NCI-H1417 (cell line): ENCODE data around the gene DGKG.
A peak's percentile ranks its signal among the peaks of the same experiment; 100 is the strongest.

Experiments used
- DNase-seq, 3 experiments: peaks; one replicate each; lab custom pipeline; 2025; lab: John Stamatoyannopoulos, UW

The DGKG gene

DNA sequence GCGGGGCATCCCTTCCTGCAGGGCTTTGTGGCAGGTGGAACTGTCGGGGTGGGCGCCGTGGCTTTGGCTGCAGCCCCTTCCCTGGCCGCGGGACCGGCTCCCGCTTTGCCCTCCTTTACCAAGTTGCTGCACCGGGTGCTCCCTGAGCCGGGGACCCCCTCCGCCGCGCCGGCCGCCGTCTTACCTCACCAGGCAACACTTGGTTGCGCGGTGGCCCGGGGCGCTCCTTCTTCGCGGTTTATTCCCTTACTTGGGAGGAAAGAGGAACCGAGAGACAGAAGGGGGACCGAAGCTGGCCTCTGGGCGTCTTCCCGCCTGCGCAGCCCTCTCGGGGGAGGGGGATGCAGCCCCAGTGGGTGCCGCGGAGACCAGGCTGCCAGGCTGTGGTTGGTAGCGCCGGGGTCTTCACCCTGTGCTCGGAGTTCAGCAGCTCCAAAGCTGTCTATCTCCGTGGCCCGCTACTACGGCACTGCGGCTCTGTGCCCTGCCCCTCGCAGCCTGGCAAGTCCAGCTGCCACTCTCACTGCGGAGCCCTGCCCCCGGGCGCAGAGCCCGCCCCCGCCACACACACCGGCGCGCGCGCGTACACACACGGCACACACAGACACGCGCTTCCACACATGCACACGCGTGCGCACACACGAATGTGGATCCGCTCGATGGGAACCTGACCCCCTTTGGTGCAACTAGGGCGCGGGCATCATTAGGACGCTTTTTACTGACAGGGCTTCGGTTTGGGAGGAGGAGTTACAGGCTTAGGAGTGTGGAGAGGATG is at the start of gene DGKG:
DGKG (minus strand) TSS at position 473 of the 775 bp plus-strand sequence. CDS start 41,775 bp downstream, outside the sequence.
- DNase-seq = peak; percentile 49 to 87 (median 86)

- no peak for DNase-seq
Observed at GRCh38 chr3:186411089-186411488, 49.1 kb upstream of the DGKG start.

GRCh38 chr3:186406669-186407635 is 44.9 kb upstream of the DGKG start:
- DNase-seq = no peak

- no peak for DNase-seq
Observed at GRCh38 chr3:186401556-186401955, 39.5 kb upstream of the DGKG start.

DNA sequence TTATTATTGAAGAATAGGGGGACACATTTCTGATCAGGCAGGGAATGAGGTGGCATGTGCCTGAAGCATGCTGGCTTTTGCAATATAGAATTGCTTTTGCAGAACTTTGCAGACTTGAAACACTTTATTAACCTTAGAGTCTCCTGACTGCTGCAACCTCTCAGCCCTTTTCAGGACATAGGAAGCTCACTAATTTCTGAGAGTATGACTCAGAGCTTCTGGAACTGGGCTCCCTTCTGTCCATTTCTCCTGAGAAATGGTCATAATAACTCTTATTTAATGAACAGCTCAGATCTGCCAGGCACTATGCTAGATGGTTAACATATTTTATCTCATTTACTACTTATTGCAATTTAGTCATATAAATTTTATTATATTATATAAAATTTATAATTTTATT is 38.6 kb upstream of the DGKG start:
- no peak for DNase-seq

- no peak for DNase-seq
Observed at GRCh38 chr3:186400026-186400425, 38.0 kb upstream of the DGKG start.

DNA sequence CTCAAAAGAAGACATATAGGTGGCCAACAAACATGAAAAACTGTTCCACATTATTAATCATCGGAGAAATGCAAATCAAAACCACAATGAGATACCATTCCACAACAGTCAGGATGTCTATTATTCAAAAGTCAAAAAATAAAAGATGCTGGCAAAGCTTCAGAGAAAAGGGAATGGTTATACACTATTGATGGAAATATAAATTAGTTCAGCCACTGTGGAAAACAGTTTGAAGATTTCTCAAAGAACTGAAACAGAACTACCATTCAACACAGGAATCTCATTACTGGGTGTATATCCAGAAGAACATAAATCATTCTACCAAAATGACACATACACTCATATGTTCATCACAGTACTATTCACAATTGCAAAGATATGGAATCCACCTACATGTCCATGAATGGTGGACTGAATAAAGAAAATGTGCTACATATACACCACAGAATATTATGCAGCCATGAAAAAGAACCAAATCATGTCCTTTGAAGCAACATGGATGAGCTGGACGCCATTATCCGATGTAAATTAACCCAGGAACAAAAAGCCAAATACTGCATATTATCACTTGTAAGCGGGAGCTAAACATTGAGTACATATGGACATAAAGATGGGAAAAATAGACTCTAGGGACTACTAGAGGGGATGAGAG is 32.7 kb upstream of the DGKG start:
- DNase-seq = no peak

- no peak for DNase-seq
Observed at GRCh38 chr3:186386883-186387560, 25.0 kb upstream of the DGKG start.

GRCh38 chr3:186385856-186386602 is 24.0 kb upstream of the DGKG start:
- DNase-seq = no peak

DNA sequence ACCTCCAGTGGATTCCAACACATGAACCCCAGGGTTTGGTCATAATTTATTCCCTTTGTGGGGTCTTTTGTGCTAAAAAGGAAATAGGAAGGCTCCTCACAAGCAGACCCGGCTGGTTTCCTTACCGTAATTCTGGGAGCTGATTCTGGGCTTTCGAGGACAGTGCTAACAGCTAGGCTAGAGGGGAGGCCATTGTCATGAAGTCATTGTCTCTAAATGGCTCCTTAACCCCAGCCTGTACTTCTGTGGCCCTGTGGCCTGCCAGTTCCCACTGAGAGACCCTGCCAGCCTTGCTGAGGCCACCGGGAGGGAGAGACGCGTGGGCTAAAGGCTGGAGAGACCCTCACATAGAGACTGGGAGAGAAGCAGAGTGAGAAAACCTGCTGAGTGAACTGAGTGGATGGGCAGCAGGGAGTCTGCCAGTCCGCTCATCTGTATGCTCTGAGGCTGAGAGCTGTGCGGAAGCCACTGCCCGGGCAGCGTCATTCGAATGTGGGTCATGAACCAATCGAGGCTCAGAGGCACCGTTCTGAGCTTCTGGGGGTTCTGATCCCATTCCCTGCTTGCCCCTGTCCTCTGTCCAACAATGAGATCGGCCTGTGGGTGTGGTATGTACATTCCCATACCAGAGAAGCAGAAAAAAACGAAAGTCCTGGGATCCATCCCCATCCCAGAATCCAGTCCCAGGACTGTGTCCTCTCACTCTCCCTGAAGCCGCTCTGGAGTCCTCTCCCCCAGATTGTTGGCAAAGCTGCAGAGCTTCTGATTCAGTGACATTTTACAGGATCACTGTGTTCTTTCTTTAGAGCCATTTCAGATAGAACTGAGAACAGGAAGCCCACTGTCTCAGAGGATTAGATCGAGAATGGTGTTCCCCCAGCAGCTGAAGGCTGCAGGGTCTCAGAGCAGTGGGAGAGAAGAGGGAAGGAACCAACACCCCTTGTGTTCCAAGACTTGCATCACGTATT is 21.3 kb upstream of the DGKG start:
- DNase-seq = no peak

DNA sequence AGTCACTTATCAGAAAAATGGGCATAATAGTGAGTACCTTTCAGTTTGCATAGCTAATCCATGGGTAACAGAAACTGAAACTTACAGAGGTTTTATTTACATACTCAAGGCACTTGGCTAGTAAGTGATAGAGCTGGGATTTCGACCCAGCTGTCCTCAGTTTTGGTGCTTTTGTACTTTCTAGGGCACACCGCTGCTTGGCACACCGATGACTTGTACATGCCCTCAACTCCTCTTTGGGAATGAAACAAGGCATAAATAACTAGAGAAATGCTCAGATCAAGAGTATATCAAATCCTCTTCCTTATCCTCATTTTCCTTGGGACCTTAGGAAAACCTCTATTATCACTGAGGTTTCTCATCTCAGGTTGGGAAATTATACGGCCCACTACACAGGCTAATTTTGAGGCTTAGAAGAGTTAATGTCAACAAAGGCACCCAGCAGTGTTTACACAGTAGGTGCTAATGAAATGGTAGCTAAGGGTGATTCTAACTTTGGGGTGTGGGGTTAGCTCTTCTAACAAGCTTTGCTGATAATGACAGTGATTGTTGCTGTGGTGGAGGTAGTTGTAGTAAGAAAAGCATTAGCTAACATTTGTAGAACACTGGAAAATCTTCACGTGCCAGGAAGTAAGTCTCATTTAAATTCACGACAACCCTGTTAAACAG is 20.3 kb upstream of the DGKG start:
- DNase-seq = peak in 2 of 3 experiments; percentile 67 to 85

- peak in 1 of 3 experiments; percentile 56 for DNase-seq
Observed at GRCh38 chr3:186381424-186382216, 19.6 kb upstream of the DGKG start.

GRCh38 chr3:186380622-186381380 is 18.8 kb upstream of the DGKG start:
- no peak for DNase-seq

DNA sequence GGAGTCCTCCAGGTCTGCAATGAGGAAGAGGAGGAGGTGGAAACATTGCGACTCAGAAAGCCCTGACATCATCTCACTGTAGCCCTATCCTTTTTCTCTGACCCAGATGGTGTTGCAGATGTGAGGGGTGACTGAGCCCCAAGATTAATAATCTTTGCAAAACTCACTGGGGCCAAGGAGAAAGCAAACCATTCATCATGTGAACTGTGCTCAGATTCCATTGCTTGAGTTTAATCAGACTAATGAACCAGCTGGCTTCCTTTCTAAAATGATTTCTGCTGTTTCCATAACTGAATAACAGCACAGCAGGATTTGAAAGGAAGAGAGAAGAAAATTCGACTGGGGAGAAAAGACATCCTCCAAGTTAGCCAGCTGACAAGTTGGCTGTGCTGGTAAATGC is 13.4 kb upstream of the DGKG start:
- DNase-seq = no peak

DNA sequence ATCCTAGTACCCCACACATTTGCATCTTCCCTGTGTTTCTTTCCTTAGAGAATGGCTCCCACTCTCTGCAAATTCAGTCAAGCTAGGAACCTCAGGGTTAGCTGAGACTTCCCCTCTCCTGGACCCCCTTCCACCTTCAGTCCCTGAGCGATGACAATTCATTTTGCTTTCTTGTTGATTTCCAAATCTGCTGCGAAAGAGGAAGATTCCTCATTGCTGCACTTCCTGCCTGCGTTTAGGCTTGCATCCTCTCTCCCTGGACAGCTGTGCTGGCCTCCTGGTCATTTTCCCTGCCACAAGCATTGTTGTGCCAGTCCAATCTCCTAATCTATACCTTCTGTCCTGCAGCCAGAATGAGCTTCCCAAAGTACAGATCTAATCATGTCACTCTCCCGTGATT is 12.3 kb upstream of the DGKG start:
- DNase-seq = no peak

DNA sequence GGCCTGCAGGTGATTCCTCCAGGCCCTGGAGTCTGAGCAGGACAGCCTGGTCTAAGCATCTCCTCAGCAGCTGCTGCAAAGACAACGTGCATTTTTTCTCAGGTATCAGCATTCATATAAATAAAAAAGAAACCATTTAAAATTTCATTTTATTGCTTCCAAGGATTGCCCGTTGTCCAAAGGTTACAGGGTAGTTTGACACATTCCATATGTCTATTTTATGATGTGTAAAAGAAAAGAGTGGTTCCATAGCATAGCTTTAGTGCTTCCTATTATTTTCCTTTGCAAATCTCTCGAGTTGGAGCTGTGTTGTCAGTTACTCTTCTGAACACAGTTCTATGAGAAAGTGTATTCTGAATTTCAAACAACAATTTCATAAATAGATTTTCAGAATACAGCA is 7.2 kb upstream of the DGKG start:
- DNase-seq = no peak

- peak; percentile 19 to 63 (median 40) for DNase-seq
Observed at GRCh38 chr3:186368717-186369116, 6.7 kb upstream of the DGKG start.

GRCh38 chr3:186368176-186368575 is 6.1 kb upstream of the DGKG start:
- DNase-seq = peak in 1 of 3 experiments; percentile 8
